WTC11 (cell line): ENCODE data around the gene SLC39A7. TPM values are rescaled to one million over a fixed set of nuclear protein-coding genes. Genes with fewer than 3 reads are reported as not detected.

ENCODE experiments used
- ATAC-seq: fragments of 200-7000 bp; cut with Tn5 transposase; 2 replicates; pipeline ENCODE4 v1.10.0; 2021; ENCODE audit warnings: mild to moderate bottlenecking, moderate library complexity
- CTCF ChIA-PET: fragments of 300-600 bp; sonication (Branson Sonifier 250); formaldehyde crosslinking; loops from one replicate; lab custom pipeline; 2021; ENCODE audit warnings: antibody characterized with exemption; lab: Charles Lee
- POLR2A ChIA-PET: fragments of 350-600 bp; sonication (Branson Sonifier 250); formaldehyde crosslinking; loops from one replicate; lab custom pipeline; 2021; ENCODE audit warnings: antibody characterized with exemption; lab: Charles Lee
- DNase-seq: peaks from one replicate; pipeline ENCODE4 v3.0.0; 2021; ENCODE audit warnings: low spot score
- H3K27ac Mint-ChIP-seq: 2 replicates; pipeline ENCODE4 v1.8.0; 2021; ENCODE audit warnings: mixed read lengths
- H3K27me3 Mint-ChIP-seq: 2 replicates; pipeline ENCODE4 v1.8.0; 2021; ENCODE audit warnings: low read depth, mild to moderate bottlenecking, moderate library complexity, mixed read lengths
- H3K36me3 Mint-ChIP-seq: 2 replicates; pipeline ENCODE4 v1.8.0; 2021; ENCODE audit warnings: mixed read lengths
- H3K4me1 Mint-ChIP-seq: 2 replicates; pipeline ENCODE4 v1.8.0; 2022; ENCODE audit warnings: mixed read lengths
- H3K4me3 Mint-ChIP-seq: 2 replicates; pipeline ENCODE4 v1.8.0; 2021; ENCODE audit warnings: mild to moderate bottlenecking, moderate library complexity, mixed read lengths
- H3K9me3 Mint-ChIP-seq: 2 replicates; pipeline ENCODE4 v1.8.0; 2021; ENCODE audit warnings: mixed read lengths
- CBFB ChIP-seq: sonication (generic); formaldehyde crosslinking; IDR thresholded peaks from 2 replicates; pipeline ENCODE4 v1.8.1; 2022; ENCODE audit warnings: mild to moderate bottlenecking, low read depth, missing genetic modification reagents
- CREB1 ChIP-seq: sonication (generic); formaldehyde crosslinking; IDR thresholded peaks from 2 replicates; pipeline ENCODE4 v1.8.0; 2023; ENCODE audit warnings: mild to moderate bottlenecking, missing genetic modification reagents
- FOXK1 ChIP-seq: sonication (generic); formaldehyde crosslinking; IDR thresholded peaks from 2 replicates; pipeline ENCODE4 v1.8.0; 2022; ENCODE audit warnings: mild to moderate bottlenecking, moderate library complexity, missing genetic modification reagents
- HMGA2 ChIP-seq: fragments of 250-450 bp; sonication (Bioruptor Pico); IDR thresholded peaks from 2 replicates; pipeline ENCODE4 v1.4.0; 2021; ENCODE audit warnings: mild to moderate bottlenecking, moderate library complexity
- IRF2 ChIP-seq: sonication (generic); formaldehyde crosslinking; IDR thresholded peaks from 2 replicates; pipeline ENCODE4 v1.8.0; 2022; ENCODE audit warnings: low read depth, missing genetic modification reagents, borderline replicate concordance
- KAT7 ChIP-seq: sonication (generic); formaldehyde crosslinking; IDR thresholded peaks from 2 replicates; pipeline ENCODE4 v1.8.1; 2023; ENCODE audit warnings: missing genetic modification reagents, mild to moderate bottlenecking, borderline replicate concordance
- NFATC4 ChIP-seq: fragments of 250-450 bp; sonication (Bioruptor Pico); IDR thresholded peaks from 2 replicates; pipeline ENCODE4 v1.9.0; 2021; ENCODE audit warnings: mild to moderate bottlenecking
- NR2C2 ChIP-seq: sonication (generic); formaldehyde crosslinking; IDR thresholded peaks from 2 replicates; pipeline ENCODE4 v1.8.0; 2022; ENCODE audit warnings: mild to moderate bottlenecking, missing genetic modification reagents
- NR3C1 ChIP-seq: sonication (generic); formaldehyde crosslinking; conservative IDR thresholded peaks from 2 replicates; pipeline ENCODE4 v1.8.1; 2023; ENCODE audit warnings: low read depth, mild to moderate bottlenecking, missing genetic modification reagents
- RELA ChIP-seq: sonication (generic); formaldehyde crosslinking; IDR thresholded peaks from 2 replicates; pipeline ENCODE4 v1.8.1; 2022; ENCODE audit warnings: missing genetic modification reagents, mild to moderate bottlenecking, borderline replicate concordance
- RORB ChIP-seq: fragments of 250-450 bp; sonication (Bioruptor Pico); IDR thresholded peaks from 2 replicates; pipeline ENCODE4 v1.9.0; 2021; ENCODE audit warnings: mild to moderate bottlenecking
- SP1 ChIP-seq: sonication (generic); formaldehyde crosslinking; conservative IDR thresholded peaks from 2 replicates; pipeline ENCODE4 v1.8.1; 2022; ENCODE audit warnings: missing genetic modification reagents
- TCF7 ChIP-seq: sonication (generic); formaldehyde crosslinking; IDR thresholded peaks from 2 replicates; pipeline ENCODE4 v1.8.0; 2022; ENCODE audit warnings: mild to moderate bottlenecking, low read depth, missing genetic modification reagents, moderate library complexity
- TEAD1 ChIP-seq: sonication (generic); formaldehyde crosslinking; IDR thresholded peaks from 2 replicates; pipeline ENCODE4 v1.8.0; 2022; ENCODE audit warnings: mild to moderate bottlenecking, missing genetic modification reagents
- ZNF232 ChIP-seq: sonication (generic); formaldehyde crosslinking; IDR thresholded peaks from 2 replicates; pipeline ENCODE4 v1.8.0; 2022; ENCODE audit warnings: mild to moderate bottlenecking, missing genetic modification reagents
- total RNA-seq: library from RNA; stranded (reverse); gene quantifications from 3 replicates; pipeline ENCODE4 v1.2.3, GENCODE V29; 2021
- TF ChIP-seq, protein P1 (sequence below): fragments of 250-450 bp; sonication (Bioruptor Pico); IDR thresholded peaks from 2 replicates; pipeline ENCODE4 v1.9.0; 2021; ENCODE audit warnings: moderate library complexity, mild to moderate bottlenecking, inconsistent platforms, borderline replicate concordance
- TF ChIP-seq, protein P2 (sequence below): sonication (generic); formaldehyde crosslinking; IDR thresholded peaks from 2 replicates; pipeline ENCODE4 v1.8.1; 2023; ENCODE audit warnings: mild to moderate bottlenecking, missing genetic modification reagents, borderline replicate concordance
- TF ChIP-seq, protein P3 (sequence below): sonication (generic); formaldehyde crosslinking; IDR thresholded peaks from 2 replicates; pipeline ENCODE4 v1.8.0; 2022; ENCODE audit warnings: mild to moderate bottlenecking, missing genetic modification reagents
- TF ChIP-seq, protein P4 (sequence below): fragments of 250-450 bp; sonication (Bioruptor Pico); IDR thresholded peaks from 2 replicates; pipeline ENCODE4 v1.9.0; 2021; ENCODE audit warnings: mild to moderate bottlenecking
- TF ChIP-seq, protein P5 (sequence below): sonication (generic); formaldehyde crosslinking; IDR thresholded peaks from 2 replicates; pipeline ENCODE4 v1.8.0; 2023; ENCODE audit warnings: missing genetic modification reagents, mild to moderate bottlenecking, borderline replicate concordance

Gene SLC39A7
- total RNA-seq, 1 experiment from 2014 or later: 163 TPM

DNA sequence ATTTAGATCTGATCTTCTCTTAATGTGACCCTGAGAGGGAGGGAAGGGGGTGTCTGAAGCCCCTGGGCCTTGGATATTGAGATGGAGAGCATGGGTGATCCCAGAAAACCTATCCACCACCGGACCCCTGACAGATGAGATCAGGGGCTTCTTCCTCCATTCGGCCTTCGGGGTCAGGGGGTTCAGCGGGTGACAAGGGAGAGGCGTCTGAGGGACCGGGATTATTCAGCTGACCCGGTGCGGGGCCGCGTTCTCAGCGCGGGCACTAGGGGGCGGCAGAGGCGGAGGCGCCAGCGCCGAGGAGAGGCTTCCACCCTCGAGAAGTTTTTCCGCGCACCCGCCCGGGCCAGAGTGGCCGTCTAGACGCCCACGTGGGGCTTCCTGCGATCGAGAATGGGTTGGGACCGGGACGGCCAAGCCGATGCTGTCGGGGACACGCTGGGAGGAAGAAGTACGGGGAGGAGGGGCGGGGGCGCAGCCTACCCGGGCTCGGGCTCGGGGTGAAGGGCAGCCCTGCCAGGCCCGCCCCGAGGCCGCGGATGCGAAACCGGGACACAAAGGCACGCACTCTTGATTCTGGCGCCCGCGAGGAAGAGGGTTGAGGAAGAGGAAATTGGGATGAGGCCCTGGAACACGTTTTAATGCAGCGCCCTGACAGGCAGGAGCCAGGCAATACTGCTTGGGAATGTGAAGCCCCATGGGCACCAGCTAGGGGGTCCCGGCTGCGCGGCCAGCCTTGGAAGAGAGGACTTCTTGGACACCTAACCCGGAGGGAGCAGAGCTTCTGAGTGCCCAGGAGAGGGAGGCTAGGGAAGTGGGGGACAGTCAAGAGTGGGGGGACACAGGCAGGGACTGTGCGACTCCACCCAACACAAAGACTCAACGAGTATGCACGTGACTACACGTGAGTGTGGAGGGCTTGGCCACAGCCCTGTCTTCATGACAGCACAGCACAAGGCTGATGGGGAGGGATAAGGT, 39.0 kb upstream of the SLC39A7 start (continued):
- 0 out of 2 replicates have a peak, but pooled peaks have one; percentile 46 for TF ChIP-seq SP1 (CRISPR knock-in tag)
- TF ChIP-seq, protein P1, sequence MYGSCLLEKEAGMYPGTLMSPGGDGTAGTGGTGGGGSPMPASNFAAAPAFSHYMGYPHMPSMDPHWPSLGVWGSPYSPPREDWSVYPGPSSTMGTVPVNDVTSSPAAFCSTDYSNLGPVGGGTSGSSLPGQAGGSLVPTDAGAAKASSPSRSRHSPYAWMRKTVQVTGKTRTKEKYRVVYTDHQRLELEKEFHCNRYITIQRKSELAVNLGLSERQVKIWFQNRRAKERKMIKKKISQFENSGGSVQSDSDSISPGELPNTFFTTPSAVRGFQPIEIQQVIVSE (CRISPR knock-in tag): no peak
- TF ChIP-seq, all 79 proteins: peak for 5

DNA sequence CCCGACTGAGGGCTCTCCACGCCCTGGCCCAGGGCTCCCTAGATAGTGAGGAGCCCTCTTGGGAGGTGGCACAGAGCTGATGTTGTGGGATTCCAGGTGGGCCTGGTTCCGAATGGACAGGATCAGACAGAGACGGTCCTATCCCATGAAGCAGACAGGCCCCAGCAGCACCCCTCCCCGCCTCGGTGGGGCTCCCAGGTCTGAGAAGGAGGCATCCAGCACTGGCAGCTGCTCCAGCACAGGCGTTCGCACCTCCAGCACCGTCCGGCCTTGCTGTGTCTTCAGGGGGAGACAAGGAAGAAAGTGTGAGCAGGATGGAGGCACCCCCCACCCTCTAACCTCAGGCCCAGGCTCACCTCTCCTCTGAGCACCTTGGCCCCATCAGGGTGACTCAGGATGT, 37.1 kb upstream of the SLC39A7 start:
- POLR2A ChIA-PET: interaction anchor here (0.7 to 1.7 kb wide), 2 partner anchors 10 to 136 kb away, joined by 3 read pairs; no protein-coding TSS in a partner anchor
- ATAC-seq (no peak), DNase-seq (no peak)
- no peaks in the 10 kb centered on the region for H3K9me3 Mint-ChIP-seq
- H3K4me3 Mint-ChIP-seq: no peak overlapping the region
- no peaks in the 10 kb centered on the region for H3K36me3 Mint-ChIP-seq
- CTCF ChIA-PET: interaction anchor here (1.2 to 7.1 kb wide), 7 partner anchors 10 to 179 kb away, joined by 3 to 55 read pairs (median 5); partner anchors contain the start of gene COL11A2
- peaks cover 22% of the 10 kb centered on the region for H3K4me1 Mint-ChIP-seq
- peaks cover 25% of the 10 kb centered on the region for H3K27me3 Mint-ChIP-seq
- no peak overlapping the region for H3K27ac Mint-ChIP-seq
- TF ChIP-seq TCF7 (no peak), ZNF232 (CRISPR knock-in tag) (no peak), NR3C1 (no peak), FOXK1 (CRISPR knock-in tag) (no peak), TEAD1 (CRISPR knock-in tag) (no peak), IRF2 (CRISPR knock-in tag) (no peak), KAT7 (no peak), CREB1 (CRISPR knock-in tag) (no peak), NFATC4 (CRISPR knock-in tag) (no peak), CBFB (CRISPR knock-in tag) (no peak)
- TF ChIP-seq, protein P2, sequence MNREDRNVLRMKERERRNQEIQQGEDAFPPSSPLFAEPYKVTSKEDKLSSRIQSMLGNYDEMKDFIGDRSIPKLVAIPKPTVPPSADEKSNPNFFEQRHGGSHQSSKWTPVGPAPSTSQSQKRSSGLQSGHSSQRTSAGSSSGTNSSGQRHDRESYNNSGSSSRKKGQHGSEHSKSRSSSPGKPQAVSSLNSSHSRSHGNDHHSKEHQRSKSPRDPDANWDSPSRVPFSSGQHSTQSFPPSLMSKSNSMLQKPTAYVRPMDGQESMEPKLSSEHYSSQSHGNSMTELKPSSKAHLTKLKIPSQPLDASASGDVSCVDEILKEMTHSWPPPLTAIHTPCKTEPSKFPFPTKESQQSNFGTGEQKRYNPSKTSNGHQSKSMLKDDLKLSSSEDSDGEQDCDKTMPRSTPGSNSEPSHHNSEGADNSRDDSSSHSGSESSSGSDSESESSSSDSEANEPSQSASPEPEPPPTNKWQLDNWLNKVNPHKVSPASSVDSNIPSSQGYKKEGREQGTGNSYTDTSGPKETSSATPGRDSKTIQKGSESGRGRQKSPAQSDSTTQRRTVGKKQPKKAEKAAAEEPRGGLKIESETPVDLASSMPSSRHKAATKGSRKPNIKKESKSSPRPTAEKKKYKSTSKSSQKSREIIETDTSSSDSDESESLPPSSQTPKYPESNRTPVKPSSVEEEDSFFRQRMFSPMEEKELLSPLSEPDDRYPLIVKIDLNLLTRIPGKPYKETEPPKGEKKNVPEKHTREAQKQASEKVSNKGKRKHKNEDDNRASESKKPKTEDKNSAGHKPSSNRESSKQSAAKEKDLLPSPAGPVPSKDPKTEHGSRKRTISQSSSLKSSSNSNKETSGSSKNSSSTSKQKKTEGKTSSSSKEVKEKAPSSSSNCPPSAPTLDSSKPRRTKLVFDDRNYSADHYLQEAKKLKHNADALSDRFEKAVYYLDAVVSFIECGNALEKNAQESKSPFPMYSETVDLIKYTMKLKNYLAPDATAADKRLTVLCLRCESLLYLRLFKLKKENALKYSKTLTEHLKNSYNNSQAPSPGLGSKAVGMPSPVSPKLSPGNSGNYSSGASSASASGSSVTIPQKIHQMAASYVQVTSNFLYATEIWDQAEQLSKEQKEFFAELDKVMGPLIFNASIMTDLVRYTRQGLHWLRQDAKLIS (CRISPR knock-in tag): no peak
- TF ChIP-seq, protein P3, sequence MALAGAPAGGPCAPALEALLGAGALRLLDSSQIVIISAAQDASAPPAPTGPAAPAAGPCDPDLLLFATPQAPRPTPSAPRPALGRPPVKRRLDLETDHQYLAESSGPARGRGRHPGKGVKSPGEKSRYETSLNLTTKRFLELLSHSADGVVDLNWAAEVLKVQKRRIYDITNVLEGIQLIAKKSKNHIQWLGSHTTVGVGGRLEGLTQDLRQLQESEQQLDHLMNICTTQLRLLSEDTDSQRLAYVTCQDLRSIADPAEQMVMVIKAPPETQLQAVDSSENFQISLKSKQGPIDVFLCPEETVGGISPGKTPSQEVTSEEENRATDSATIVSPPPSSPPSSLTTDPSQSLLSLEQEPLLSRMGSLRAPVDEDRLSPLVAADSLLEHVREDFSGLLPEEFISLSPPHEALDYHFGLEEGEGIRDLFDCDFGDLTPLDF (CRISPR knock-in tag): no peak
- TF ChIP-seq, protein P4, sequence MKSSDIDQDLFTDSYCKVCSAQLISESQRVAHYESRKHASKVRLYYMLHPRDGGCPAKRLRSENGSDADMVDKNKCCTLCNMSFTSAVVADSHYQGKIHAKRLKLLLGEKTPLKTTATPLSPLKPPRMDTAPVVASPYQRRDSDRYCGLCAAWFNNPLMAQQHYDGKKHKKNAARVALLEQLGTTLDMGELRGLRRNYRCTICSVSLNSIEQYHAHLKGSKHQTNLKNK (CRISPR knock-in tag): no peak

DNA sequence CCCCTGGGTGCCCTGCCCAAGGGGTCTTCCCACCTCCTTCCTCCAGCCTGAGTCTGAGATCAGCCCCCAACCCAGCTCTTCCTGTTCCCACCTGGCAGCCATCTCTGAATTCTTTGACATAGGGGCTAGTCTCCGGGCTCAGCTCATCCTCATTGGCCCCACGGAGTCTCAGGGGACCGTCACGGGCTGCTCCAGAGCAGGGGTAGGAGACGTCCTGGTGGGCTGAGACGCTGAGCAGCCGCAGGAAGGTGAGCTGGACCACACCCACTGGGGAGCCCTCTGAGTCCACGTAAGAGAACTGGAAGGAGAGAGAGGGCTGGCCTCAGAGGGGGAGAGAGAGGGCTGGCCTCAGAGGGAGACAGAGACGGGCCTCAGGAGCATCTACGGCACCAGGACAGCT, 36.5 kb upstream of the SLC39A7 start:
- Mint-ChIP-seq H3K9me3 (no peaks in the 10 kb centered on the region), H3K4me3 (no peak overlapping the region), H3K4me1 (peaks cover 22% of the 10 kb centered on the region), H3K36me3 (no peaks in the 10 kb centered on the region), H3K27ac (no peak overlapping the region), H3K27me3 (peaks cover 25% of the 10 kb centered on the region)
- ChIA-PET CTCF (interaction anchor here (0.7 to 7.1 kb wide), 9 partner anchors 9 to 211 kb away, joined by 3 to 55 read pairs (median 5); partner anchors contain the start of gene COL11A2), POLR2A (interaction anchor here (0.7 kb wide), 1 partner anchor 11 kb away, joined by 3 read pairs; no protein-coding TSS in a partner anchor)
- DNase-seq (no peak), ATAC-seq (no peak)
- no peak for TF ChIP-seq RORB (CRISPR knock-in tag)
- TF ChIP-seq NR2C2: no peak
- TF ChIP-seq HMGA2: no peak
- TF ChIP-seq, protein P5, sequence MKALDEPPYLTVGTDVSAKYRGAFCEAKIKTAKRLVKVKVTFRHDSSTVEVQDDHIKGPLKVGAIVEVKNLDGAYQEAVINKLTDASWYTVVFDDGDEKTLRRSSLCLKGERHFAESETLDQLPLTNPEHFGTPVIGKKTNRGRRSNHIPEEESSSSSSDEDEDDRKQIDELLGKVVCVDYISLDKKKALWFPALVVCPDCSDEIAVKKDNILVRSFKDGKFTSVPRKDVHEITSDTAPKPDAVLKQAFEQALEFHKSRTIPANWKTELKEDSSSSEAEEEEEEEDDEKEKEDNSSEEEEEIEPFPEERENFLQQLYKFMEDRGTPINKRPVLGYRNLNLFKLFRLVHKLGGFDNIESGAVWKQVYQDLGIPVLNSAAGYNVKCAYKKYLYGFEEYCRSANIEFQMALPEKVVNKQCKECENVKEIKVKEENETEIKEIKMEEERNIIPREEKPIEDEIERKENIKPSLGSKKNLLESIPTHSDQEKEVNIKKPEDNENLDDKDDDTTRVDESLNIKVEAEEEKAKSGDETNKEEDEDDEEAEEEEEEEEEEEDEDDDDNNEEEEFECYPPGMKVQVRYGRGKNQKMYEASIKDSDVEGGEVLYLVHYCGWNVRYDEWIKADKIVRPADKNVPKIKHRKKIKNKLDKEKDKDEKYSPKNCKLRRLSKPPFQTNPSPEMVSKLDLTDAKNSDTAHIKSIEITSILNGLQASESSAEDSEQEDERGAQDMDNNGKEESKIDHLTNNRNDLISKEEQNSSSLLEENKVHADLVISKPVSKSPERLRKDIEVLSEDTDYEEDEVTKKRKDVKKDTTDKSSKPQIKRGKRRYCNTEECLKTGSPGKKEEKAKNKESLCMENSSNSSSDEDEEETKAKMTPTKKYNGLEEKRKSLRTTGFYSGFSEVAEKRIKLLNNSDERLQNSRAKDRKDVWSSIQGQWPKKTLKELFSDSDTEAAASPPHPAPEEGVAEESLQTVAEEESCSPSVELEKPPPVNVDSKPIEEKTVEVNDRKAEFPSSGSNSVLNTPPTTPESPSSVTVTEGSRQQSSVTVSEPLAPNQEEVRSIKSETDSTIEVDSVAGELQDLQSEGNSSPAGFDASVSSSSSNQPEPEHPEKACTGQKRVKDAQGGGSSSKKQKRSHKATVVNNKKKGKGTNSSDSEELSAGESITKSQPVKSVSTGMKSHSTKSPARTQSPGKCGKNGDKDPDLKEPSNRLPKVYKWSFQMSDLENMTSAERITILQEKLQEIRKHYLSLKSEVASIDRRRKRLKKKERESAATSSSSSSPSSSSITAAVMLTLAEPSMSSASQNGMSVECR (CRISPR knock-in tag): no peak
- TF ChIP-seq RELA (CRISPR knock-in tag): no peak
